NCI-H748 (cell line): ENCODE measurements around the gene MATK.

Experiments
- DNase-seq: peaks from one replicate; lab custom pipeline; 2025; ENCODE audit not compliant: unreplicated experiment; lab: John Stamatoyannopoulos, UW

The MATK gene

GRCh38 chr19:3751236-3751635, 34.9 kb downstream of the MATK start:
- DNase-seq: no peak

GRCh38 chr19:3750211-3750610, 36.0 kb downstream of the MATK start:
- no peak for DNase-seq

GRCh38 chr19:3748965-3749364, 37.2 kb downstream of the MATK start:
- DNase-seq: no peak

- no peak for DNase-seq
Measured at GRCh38 chr19:3746371-3747056, 39.7 kb downstream of the MATK start.

GRCh38 chr19:3745363-3746045, 40.7 kb downstream of the MATK start:
- no peak for DNase-seq

GRCh38 chr19:3743486-3743885, 42.7 kb downstream of the MATK start:
- DNase-seq: no peak

- DNase-seq: no peak
Measured at GRCh38 chr19:3740431-3740830, 45.8 kb downstream of the MATK start.

- DNase-seq: no peak
Measured at GRCh38 chr19:3738477-3739220, 47.5 kb downstream of the MATK start.

GRCh38 chr19:3737487-3738205, 48.5 kb downstream of the MATK start:
- no peak for DNase-seq

- no peak for DNase-seq
Measured at GRCh38 chr19:3736106-3736724, 50.0 kb downstream of the MATK start.

- no peak for DNase-seq
Measured at GRCh38 chr19:3734310-3734600, 51.9 kb downstream of the MATK start.

- DNase-seq: no peak
Measured at GRCh38 chr19:3733549-3734309, 52.5 kb downstream of the MATK start.

GRCh38 chr19:3732108-3732507, 54.1 kb downstream of the MATK start:
- no peak for DNase-seq

GRCh38 chr19:3730457-3730958, 55.7 kb downstream of the MATK start:
- no peak for DNase-seq
